ENCODE measurements around the gene IGSF21. TPM values are rescaled to one million over a fixed set of nuclear protein-coding genes. Genes with fewer than 3 reads are reported as not detected.

The IGSF21 gene
- polyA plus RNA-seq, 2 of the 4 experiments (the other 2 are of a cell fraction): not detected

DNA sequence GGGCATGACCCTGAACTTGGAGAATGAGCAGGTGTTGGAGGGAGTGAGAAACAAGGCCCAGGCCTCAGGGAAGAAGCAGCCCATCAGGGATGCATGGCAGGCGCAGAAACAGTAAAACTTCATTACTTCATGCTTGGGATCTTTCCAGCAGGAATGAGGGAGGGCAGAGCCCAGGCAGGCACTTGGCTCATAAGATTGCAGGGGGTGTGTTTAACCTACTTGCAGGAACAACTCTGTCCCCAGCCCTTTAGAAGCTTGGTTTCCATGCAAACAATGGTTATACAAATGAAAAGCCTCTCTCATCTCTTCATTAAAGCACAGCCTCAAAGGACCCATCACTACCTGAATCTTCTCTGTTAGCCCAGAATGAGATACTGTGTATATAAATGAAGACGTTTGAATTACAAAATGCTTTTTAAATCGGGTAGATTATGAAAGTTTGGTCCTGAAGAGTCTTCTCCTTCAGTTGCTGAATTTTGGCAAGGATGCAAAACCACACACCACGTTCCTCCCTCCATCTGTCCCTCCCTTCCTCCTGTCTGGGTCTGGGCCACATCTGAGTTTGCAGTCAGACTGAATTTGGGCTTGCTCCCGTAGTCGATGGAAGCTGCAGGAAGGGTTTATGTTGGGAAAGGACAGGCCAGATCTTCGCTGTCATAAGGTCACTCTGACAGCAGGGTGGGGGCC, 218.8 kb downstream of the IGSF21 start:
- Histone ChIP-seq H3K9me3 (no peaks in the 10 kb centered on the region), H3K27ac (no peak overlapping the region), H3K4me2 (no peak overlapping the region), H3K4me3 (no peak overlapping the region), H3K4me1 (no peaks in the 10 kb centered on the region)
- WGBS (ENCODE audit: missing lambda C conversion rate): 8% methylated on average over 7 of the region's 7 CpGs
- FAIRE-seq: no peak
- no peak for TF ChIP-seq KDM5A (IDR thresholded peaks at IDR 0.05)
- no peak for TF ChIP-seq KDM1A (IDR thresholded peaks at IDR 0.05; ENCODE audit: low read depth)
- TF ChIP-seq EHMT2 (IDR thresholded peaks at IDR 0.05; ENCODE audit: low read depth): no peak
- TF ChIP-seq NPAS2 (CRISPR knock-in tag; IDR thresholded peaks at IDR 0.05; ENCODE audit: borderline replicate concordance): no peak
- no peak for TF ChIP-seq CEBPB (IDR thresholded peaks at IDR 0.05)
- TF ChIP-seq MAFK (IDR thresholded peaks at IDR 0.05; ENCODE audit: partially characterized antibody): no peak
- TF ChIP-seq, protein P1, sequence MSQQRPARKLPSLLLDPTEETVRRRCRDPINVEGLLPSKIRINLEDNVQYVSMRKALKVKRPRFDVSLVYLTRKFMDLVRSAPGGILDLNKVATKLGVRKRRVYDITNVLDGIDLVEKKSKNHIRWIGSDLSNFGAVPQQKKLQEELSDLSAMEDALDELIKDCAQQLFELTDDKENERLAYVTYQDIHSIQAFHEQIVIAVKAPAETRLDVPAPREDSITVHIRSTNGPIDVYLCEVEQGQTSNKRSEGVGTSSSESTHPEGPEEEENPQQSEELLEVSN (IDR thresholded peaks at IDR 0.05; ENCODE audit: borderline replicate concordance, low read depth): no peak
- no peak for TF ChIP-seq ZSCAN20 (CRISPR knock-in tag; IDR thresholded peaks at IDR 0.05)
- no peak for TF ChIP-seq EP300 (IDR thresholded peaks at IDR 0.05)
- TF ChIP-seq RFX5 (IDR thresholded peaks at IDR 0.05): no peak
- TF ChIP-seq, protein P2, sequence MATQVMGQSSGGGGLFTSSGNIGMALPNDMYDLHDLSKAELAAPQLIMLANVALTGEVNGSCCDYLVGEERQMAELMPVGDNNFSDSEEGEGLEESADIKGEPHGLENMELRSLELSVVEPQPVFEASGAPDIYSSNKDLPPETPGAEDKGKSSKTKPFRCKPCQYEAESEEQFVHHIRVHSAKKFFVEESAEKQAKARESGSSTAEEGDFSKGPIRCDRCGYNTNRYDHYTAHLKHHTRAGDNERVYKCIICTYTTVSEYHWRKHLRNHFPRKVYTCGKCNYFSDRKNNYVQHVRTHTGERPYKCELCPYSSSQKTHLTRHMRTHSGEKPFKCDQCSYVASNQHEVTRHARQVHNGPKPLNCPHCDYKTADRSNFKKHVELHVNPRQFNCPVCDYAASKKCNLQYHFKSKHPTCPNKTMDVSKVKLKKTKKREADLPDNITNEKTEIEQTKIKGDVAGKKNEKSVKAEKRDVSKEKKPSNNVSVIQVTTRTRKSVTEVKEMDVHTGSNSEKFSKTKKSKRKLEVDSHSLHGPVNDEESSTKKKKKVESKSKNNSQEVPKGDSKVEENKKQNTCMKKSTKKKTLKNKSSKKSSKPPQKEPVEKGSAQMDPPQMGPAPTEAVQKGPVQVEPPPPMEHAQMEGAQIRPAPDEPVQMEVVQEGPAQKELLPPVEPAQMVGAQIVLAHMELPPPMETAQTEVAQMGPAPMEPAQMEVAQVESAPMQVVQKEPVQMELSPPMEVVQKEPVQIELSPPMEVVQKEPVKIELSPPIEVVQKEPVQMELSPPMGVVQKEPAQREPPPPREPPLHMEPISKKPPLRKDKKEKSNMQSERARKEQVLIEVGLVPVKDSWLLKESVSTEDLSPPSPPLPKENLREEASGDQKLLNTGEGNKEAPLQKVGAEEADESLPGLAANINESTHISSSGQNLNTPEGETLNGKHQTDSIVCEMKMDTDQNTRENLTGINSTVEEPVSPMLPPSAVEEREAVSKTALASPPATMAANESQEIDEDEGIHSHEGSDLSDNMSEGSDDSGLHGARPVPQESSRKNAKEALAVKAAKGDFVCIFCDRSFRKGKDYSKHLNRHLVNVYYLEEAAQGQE (IDR thresholded peaks at IDR 0.05): no peak
- no peak for TF ChIP-seq JUN (IDR thresholded peaks at IDR 0.05)
- no peak for TF ChIP-seq RNF2 (IDR thresholded peaks at IDR 0.05; ENCODE audit: borderline replicate concordance, low read depth)
- no peak for TF ChIP-seq POLR2A (IDR thresholded peaks at IDR 0.05; ENCODE audit: low read length)
- TF ChIP-seq HMGXB4 (CRISPR knock-in tag; IDR thresholded peaks at IDR 0.05; ENCODE audit: borderline replicate concordance): no peak
- TF ChIP-seq TP53 (CRISPR knock-in tag; IDR thresholded peaks at IDR 0.05): no peak
- TF ChIP-seq, protein P3, sequence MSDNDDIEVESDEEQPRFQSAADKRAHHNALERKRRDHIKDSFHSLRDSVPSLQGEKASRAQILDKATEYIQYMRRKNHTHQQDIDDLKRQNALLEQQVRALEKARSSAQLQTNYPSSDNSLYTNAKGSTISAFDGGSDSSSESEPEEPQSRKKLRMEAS (IDR thresholded peaks at IDR 0.05): no peak
- TF ChIP-seq, protein P4, sequence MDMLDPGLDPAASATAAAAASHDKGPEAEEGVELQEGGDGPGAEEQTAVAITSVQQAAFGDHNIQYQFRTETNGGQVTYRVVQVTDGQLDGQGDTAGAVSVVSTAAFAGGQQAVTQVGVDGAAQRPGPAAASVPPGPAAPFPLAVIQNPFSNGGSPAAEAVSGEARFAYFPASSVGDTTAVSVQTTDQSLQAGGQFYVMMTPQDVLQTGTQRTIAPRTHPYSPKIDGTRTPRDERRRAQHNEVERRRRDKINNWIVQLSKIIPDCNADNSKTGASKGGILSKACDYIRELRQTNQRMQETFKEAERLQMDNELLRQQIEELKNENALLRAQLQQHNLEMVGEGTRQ (IDR thresholded peaks at IDR 0.05): no peak
- no peak for TF ChIP-seq TFCP2L1 (CRISPR knock-in tag; IDR thresholded peaks at IDR 0.05)
- no peak for DNase-seq (ENCODE audit: low read depth in 1 of 2, low spot score in 1 of 2)
- ChIA-PET CTCF (no interaction called here), POLR2A (no interaction called here)
- ATAC-seq: no peak

GRCh38 chr1:18327650-18328049, 220.1 kb downstream of the IGSF21 start:
- ChIA-PET CTCF (interaction anchor here (1.0 to 1.2 kb wide), 2 partner anchors 27 to 254 kb away, joined by 3 read pairs; no protein-coding TSS in a partner anchor), POLR2A (no interaction called here)
- Histone ChIP-seq H3K4me1 (no peaks in the 10 kb centered on the region), H3K4me2 (no peak overlapping the region), H3K27ac (no peak overlapping the region), H3K4me3 (no peak overlapping the region), H3K9me3 (no peaks in the 10 kb centered on the region)
- 0% methylated on average over 2 of the region's 2 CpGs for WGBS (ENCODE audit: missing lambda C conversion rate)
- DNase-seq (ENCODE audit: low read depth in 1 of 2, low spot score in 1 of 2) (no peak), ATAC-seq (no peak), FAIRE-seq (no peak)
- TF ChIP-seq FOSB (CRISPR knock-in tag; IDR thresholded peaks at IDR 0.05) (no peak), MAFK (IDR thresholded peaks at IDR 0.05; ENCODE audit: partially characterized antibody) (peak; percentile 39)
